Kidney (tissue), 14 donors: ENCODE measurements around the gene C9orf43. TPM values are rescaled to one million over a fixed set of nuclear protein-coding genes. Genes with fewer than 3 reads are reported as not detected.
"Not testable (repeated sequence)": the region's sequence is repeated elsewhere in the genome, so short reads cannot be mapped to it uniquely, and the experiment has no call there.

ENCODE experiments used
- DNase-seq, 5 donors: peaks; one replicate each; pipeline ENCODE4 v3.0.0-alpha.2; 2013 to 2020
- FAIRE-seq: peaks from 2 replicates; lab custom pipeline; 2012; peaks lifted over from hg19 to GRCh38; lab: Jason Lieb, UNC
- H3K27ac ChIP-seq, 2 donors: one replicate each; pipeline ENCODE4 v1.7.0; 2013; ENCODE audit warnings: low read depth in 2 of 2, low read length in 2 of 2, inconsistent platforms in 1 of 2
- H3K27me3 ChIP-seq: one replicate; pipeline ENCODE4 v1.7.1; 2013; ENCODE audit warnings: low read length, inconsistent platforms; ENCODE audit not compliant: control insufficient read depth, insufficient read depth
- H3K36me3 ChIP-seq, 3 donors: one replicate each; pipeline versions ENCODE4 v1.7.0 to v1.7.1; 2013; ENCODE audit warnings: low read length in 3 of 3, control low read depth in 1 of 3, inconsistent platforms in 1 of 3; ENCODE audit not compliant: insufficient read depth in 3 of 3, control insufficient read depth in 2 of 3
- H3K4me1 ChIP-seq, 3 donors: one replicate each; pipeline versions ENCODE4 v1.7.0 to v1.7.1; 2013; ENCODE audit warnings: low read length in 3 of 3, inconsistent platforms in 1 of 3, low read depth in 1 of 3; ENCODE audit not compliant: control insufficient read depth in 2 of 3, insufficient read depth in 2 of 3
- H3K4me3 ChIP-seq, 3 donors: one replicate each; pipeline versions ENCODE4 v1.7.0 to v1.8.1; 2013; ENCODE audit warnings: low read length in 3 of 3, control low read depth in 1 of 3, inconsistent platforms in 1 of 3
- H3K9ac ChIP-seq, 3 donors: one replicate each; pipeline versions ENCODE4 v1.7.0 to v1.7.1; 2013; ENCODE audit warnings: low read length in 3 of 3, control low read depth in 1 of 3, inconsistent platforms in 1 of 3
- H3K9me3 ChIP-seq, 3 donors: one replicate each; pipeline versions ENCODE4 v1.7.0 to v1.7.1; 2013; ENCODE audit warnings: low read length in 3 of 3, control low read depth in 1 of 3, inconsistent platforms in 1 of 3; ENCODE audit not compliant: control insufficient read depth in 2 of 3, insufficient read depth in 1 of 3
- intact Hi-C: fragments of 100-400 bp; cut with DNase I; formaldehyde crosslinking; loops from one replicate; pipeline ENCODE4 v1.11.1; 2022
- polyA plus RNA-seq: library from polyadenylated mRNA; stranded (reverse); fragments of 350-450 nt; fragmentation: Illumina TruSeq; extraction: RNeasy Lipid Tissue Mini Kit (QIAGEN cat#74804); gene quantifications from one replicate; pipeline ENCODE4 v1.2.3, GENCODE V29; 2014; ENCODE audit warnings: low read depth, low replicate concordance; ENCODE audit not compliant: insufficient read depth
- total RNA-seq: library from RNA; stranded (reverse); fragmentation: NEBNext Ultra II Directional; extraction: Animal tissue kit (Norgen Biotek cat#: 25700); gene quantifications from one replicate; pipeline ENCODE4 v1.2.1, GENCODE V29; 2021
- TF ChIP-seq, protein P1 (sequence below): IDR thresholded peaks from 3 replicates; pipeline ENCODE4 v1.5.1; 2012; ENCODE audit warnings: mild to moderate bottlenecking, moderate library complexity, borderline replicate concordance; ENCODE audit not compliant: insufficient read depth; ENCODE audit errors: extremely low read depth
- donor health status: control.
- donor health status: control.
- donor health status: control.
- donor health status: control.
- donor health status: control.
- donor health status: DM: yes; HTN: yes; CAD: no.
- donor health status: Normal renal cell carcinoma (clear cell type).

Gene C9orf43
- total and polyA plus RNA-seq, 2 donors from 2014 or later, result 0.50 to 0.80 TPM

- TF ChIP-seq, protein P1, sequence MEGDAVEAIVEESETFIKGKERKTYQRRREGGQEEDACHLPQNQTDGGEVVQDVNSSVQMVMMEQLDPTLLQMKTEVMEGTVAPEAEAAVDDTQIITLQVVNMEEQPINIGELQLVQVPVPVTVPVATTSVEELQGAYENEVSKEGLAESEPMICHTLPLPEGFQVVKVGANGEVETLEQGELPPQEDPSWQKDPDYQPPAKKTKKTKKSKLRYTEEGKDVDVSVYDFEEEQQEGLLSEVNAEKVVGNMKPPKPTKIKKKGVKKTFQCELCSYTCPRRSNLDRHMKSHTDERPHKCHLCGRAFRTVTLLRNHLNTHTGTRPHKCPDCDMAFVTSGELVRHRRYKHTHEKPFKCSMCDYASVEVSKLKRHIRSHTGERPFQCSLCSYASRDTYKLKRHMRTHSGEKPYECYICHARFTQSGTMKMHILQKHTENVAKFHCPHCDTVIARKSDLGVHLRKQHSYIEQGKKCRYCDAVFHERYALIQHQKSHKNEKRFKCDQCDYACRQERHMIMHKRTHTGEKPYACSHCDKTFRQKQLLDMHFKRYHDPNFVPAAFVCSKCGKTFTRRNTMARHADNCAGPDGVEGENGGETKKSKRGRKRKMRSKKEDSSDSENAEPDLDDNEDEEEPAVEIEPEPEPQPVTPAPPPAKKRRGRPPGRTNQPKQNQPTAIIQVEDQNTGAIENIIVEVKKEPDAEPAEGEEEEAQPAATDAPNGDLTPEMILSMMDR, result no peak
- Histone ChIP-seq H3K4me3 (peak overlapping the region in 1 of 3 donors; percentile 8), H3K36me3 (peaks cover 0 to 10% (median 0%) of the 10 kb centered on the region in 3 donors), H3K9ac (no peak overlapping the region), H3K9me3 (no peaks in the 10 kb centered on the region), H3K27me3 (no peaks in the 10 kb centered on the region), H3K4me1 (peaks cover 0 to 14% (median 0%) of the 10 kb centered on the region in 3 donors), H3K27ac (no peak overlapping the region)
- intact Hi-C loops, result no loop called here
- no peak for DNase-seq
- no peak for FAIRE-seq
Observed at GRCh38 chr9:113373676-113374392, 36.7 kb upstream of the C9orf43 start.

DNA sequence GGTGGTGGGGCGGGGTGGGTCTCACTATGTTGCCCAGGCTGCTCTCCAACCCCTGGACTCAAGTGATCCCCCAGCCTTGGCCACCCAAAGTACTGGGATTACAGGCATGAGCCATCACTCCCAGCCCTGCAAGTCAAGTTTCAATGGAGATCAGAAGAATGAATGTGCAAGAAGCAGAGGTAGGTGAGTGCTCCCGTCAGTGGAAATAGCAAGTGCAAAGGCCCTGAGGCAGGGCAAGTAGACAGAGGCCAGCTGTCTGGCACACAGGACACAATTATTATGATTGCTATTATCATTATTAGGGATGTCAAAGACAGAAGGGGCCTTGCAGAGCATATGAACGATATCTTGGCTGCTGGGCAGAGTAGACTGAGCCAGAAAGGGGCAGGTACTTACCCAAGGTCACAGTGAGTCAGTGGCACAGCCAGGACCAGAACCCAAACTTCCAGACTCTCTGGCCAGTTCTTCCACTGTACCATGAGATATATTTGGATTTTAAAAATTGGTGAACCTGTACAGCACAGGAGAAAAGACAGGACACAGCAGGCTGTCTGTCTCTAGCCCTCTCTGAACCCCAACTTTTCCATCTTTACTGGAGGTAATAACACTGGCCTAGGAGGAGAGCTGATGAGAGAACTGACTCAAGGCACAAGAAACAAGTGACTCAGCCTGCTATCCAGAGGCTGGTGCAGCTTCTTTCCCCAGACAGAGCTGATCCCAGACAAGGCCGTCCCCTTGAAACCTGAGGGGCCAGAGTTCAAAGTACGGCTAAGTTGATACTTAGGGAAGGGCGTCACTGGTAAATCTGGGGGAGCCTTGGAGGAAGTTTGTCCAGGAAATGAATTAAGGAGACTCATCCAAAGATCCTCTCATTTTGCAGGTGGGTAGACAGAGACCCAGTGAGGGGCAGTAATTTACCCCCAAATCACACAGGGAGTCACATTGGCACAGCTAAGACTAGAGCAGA lies 35.2 kb upstream of the C9orf43 start:
- peak overlapping the region in 2 of 3 donors; percentile 43 to 88 for H3K4me3 ChIP-seq
- H3K9me3 ChIP-seq, result no peaks in the 10 kb centered on the region
- intact Hi-C loops, result no loop called here
- FAIRE-seq (no peak), DNase-seq (no peak)
- peaks cover 0 to 10% (median 0%) of the 10 kb centered on the region in 3 donors for H3K36me3 ChIP-seq
- no peaks in the 10 kb centered on the region for H3K27me3 ChIP-seq
- H3K4me1 ChIP-seq, result peaks cover 0 to 14% (median 0%) of the 10 kb centered on the region in 3 donors
- TF ChIP-seq, protein P1, result no peak
- H3K27ac ChIP-seq, result peak overlapping the region; percentile 13 to 61
- H3K9ac ChIP-seq, result peak overlapping the region in 2 of 3 donors; percentile 5 to 28

DNA sequence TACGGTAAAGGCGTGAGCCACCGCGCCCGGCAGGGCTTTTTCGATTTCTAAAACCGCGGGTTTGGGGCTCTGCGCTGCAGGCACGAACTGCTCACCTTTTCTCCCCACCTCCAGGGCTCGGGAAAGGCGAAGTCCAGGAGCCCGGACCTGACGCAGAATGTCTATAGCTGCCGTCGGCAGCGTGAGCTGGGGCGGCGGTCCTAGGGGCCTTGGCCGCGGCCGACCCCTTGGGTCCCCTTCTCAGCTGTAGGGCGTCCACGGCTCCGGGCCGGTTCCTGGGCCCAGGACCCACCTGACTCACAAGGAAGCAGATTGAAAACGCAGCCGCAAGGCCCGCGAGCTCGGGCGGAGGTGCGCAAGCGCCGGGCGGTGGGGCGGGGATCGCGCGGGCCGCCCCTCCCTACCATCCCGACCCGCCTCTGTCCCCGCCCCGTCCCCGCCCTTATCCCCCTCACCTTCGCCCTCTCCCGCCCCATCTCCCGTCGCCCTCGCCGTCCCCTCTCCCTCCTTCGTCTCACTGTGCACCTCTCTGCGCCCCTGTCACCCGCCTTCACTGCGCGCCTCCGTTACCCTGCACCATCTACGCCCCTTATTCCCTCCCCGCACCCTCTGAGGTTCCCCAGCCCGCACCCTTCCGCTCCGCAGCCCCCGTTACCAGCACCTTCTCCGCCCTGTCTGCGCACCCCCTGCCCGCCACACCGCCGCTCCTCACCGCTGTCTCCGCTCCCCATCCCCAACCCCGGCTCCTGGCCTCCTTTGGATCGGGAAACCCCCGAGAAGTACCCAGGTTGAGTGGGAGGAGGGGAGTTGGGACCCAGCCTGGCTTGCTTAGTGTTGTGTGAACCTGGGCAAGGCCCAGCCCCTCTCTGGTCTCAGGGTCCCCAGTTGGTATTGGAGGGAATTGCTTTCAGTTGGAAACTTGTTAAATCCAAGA lies 33.6 kb upstream of the C9orf43 start, which contains the start of gene HDHD3:
Gene HDHD3, minus strand, starts transcription at position 353 of the 934 bp plus-strand sequence. CDS start 2,632 bp downstream, outside the sequence.
- DNase-seq (peak; percentile 89 to 95 (median 92)), FAIRE-seq (no peak)
- Histone ChIP-seq H3K27me3 (no peaks in the 10 kb centered on the region), H3K9ac (peak within 1 kb of the TSS; percentile 50 to 91 (median 90)), H3K27ac (peak within 1 kb of the TSS; percentile 85 to 90), H3K4me1 (peaks cover 0 to 18% (median 3%) of the 10 kb centered on the region in 3 donors), H3K36me3 (peaks cover 0 to 10% (median 0%) of the 10 kb centered on the region in 3 donors), H3K4me3 (peak within 1 kb of the TSS; percentile 63 to 88 (median 76)), H3K9me3 (no peaks in the 10 kb centered on the region)
- intact Hi-C loops, result no loop called here
- TF ChIP-seq, protein P1, result no peak

- H3K9ac ChIP-seq, H3K4me1 ChIP-seq, intact Hi-C loops, H3K4me3 ChIP-seq, H3K9me3 ChIP-seq, H3K27me3 ChIP-seq, H3K27ac ChIP-seq, H3K36me3 ChIP-seq, FAIRE-seq, DNase-seq: not testable (repeated sequence)
Observed at GRCh38 chr9:113379094-113379828, 31.3 kb upstream of the C9orf43 start.
